Activated CD4-positive, alpha-beta T cell treated with anti-CD3 and anti-CD28 coated beads for 1 hour (primary cell): ENCODE results near the gene MTLN.
A peak's percentile ranks its signal among the peaks of the same experiment; 100 is the strongest.
"Not testable (repeated sequence)": the region's sequence is repeated elsewhere in the genome, so short reads cannot be mapped to it uniquely, and the experiment has no call there.

ENCODE experiments used
- DNase-seq: peaks from one replicate; pipeline ENCODE4 v3.0.0-alpha.2; 2020

MTLN gene, protein sequence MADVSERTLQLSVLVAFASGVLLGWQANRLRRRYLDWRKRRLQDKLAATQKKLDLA

DNA sequence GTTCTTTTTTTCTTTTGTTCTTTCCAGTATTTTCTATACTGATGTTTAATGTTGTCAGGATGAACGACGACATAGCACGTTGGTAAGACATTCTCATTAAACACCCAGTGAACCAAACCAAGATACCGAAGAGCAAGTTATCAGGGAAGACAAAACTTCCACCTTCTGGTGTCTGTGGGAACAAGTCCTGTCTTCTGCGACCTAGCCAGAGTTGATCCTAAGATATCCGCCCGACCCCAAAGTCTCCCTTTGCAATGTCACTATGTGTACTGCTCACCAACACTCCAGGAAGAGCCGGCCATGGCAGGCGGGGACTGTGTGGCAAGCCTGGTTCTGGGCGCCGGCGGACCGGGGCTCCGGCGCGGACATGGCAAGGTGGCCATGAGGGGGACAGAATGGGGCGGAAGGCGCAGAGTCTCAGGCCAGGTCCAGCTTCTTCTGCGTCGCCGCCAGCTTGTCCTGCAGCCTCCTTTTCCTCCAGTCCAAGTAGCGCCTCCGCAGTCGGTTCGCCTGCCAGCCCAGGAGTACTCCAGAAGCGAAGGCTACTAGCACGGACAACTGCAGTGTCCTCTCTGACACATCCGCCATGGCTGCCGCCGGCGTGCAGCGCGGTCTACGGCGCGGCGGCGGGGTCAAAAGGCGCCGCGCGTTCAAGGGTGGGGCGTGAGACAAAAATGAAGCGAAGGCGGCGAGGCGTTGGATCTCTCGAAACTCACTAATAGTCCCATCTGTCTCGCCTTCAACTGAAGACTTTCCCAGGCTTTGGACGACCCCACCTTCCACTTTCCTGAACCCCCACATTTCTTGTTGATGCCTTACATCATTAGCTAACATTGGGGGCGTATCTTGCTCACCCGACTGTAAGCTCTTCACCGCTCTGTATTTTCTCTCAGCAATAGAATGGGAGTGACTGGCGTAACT lies at the start of gene MTLN:
TSS of gene MTLN (minus strand) at position 610 of the 921 bp plus-strand sequence. CDS start at position 588, 22 bp downstream.
- DNase-seq = peak; percentile 39

DNA sequence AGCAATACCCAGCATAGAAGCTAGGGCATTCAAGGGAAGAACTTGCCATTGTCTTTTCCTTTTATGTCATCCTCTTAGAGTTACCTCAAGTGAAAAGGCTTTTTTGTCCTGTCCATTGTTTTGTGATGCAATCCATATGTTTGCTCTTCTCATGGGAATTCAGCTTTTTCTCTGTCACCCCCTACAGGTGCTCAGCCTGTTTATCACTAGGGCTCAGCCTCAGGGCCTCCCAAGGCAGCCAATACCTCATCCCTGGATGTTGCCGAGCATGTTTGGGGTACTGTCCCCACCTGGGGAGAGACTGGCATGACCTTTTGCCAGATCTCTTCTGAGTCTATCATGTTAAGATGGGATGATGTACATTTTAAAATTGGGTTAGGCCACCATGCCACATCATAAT lies 49.6 kb upstream of the MTLN start:
- not testable (repeated sequence) for DNase-seq

DNA sequence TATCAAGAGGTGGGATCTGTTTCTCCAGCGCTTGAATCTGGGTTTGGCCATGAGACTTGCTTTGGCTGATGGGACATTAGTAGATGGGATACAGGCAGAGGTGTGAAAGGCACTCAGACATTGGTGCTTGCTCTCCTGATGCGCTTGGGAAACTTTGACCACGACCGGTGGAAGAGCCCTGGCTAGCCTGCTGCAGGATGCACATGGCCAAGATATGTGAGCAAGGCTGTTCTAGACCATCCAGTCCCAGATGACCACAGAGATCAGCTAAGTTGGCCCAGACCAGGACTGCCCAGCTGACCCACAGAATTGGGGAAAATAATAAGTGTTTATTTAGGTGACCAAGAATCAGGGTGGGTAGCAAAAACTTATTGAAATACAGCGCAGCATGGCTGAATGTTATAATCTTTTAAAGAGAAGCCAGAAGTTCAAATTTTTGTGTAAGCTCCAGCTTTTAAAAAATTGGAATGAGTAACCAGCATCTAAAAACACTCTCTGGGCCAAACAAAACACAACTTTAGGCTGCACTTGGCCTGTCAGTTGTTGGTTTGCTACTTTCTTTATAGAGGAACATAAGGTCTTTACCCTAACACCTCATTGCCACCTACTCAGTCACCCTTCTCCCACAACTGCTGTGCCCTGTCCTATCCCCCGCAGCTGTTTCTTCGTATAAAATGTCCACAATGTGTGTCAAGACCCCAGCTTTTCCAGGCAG lies 35.9 kb upstream of the MTLN start:
- DNase-seq = not testable (repeated sequence)

DNA sequence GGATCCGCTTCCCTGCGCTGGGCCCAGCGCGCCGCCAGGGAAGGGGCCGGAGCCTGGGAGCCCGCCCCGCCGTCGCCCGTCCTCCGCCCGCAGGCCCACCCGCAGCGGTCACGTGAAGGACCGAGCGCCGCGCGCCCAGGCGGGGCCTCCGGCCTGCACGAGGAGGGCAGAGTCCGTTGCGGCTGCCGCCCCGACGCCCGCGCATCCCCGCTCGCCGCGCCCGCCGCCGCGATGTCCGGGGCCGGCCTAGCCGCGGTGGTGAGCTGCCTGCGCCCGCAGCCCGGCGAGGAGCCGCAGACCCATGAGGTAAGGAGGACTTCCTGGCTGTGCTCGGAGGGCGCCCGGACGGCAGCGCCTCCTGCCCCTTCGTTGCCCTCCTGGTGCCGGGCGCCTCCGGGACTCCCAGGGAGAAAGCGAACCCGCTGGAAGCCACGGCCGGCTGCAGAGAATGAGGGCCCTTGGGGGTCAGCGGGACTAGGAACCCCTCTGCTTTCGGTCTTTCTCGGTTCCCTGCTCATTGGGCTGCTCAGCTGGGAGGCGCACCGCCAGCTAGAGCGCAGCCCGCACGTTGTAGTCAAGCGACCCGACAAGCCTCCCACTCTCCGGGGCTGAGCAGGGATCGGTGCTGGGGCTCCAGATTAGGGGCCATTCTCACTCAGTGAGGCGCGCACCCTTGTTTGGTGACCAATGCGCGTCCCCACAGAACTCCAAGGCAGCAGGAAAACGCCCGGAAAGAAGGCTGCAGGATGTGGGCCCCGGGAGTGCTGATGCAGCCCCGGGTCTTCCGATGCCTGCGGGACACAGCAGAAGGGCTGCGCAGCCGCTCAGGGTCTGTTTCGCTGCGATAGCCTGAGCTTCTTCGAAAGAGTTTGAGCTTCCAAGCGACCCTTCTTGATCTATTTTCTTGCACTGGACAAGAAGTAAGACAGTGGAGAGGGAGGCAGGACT lies 33.4 kb upstream of the MTLN start:
- DNase-seq = not testable (repeated sequence)

DNA sequence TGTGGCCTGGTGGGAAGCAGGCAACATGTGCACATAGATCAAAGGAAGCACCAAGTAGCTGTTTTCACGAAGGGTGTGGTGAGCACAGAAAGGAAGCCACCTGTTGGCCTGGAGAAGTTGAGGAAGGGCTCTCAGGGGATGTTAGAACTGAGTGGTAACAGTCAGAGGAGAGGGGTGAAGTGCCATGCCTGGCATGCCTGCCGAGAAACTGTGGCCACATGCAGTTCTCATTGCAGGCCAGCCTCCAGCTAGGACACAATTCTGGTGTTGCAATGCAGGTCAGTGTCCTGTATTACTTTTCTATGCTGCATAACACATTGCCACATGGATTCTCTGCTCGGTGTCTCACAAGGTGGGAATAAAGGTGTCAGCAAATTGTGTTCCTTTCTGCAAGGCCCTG lies 30.9 kb upstream of the MTLN start:
- not testable (repeated sequence) for DNase-seq

DNA sequence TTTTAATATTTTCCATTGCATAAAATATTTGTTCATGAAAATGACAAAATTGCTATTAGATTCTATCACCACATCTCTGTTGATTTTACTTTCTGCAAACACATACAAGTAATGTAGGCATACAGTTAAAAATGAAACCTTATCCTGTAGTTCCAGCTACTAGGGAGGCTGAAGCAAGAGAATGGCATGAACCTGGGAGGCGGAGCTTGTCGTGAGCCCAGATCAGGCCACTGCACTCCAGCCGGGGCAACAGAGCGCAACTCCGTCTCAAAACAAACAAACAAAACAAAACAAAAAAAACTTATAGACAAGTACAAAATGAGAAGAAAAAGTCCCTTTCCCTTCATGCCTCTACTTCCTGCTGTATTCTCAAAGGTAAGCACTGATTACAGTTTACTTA lies 22.2 kb upstream of the MTLN start:
- not testable (repeated sequence) for DNase-seq

DNA sequence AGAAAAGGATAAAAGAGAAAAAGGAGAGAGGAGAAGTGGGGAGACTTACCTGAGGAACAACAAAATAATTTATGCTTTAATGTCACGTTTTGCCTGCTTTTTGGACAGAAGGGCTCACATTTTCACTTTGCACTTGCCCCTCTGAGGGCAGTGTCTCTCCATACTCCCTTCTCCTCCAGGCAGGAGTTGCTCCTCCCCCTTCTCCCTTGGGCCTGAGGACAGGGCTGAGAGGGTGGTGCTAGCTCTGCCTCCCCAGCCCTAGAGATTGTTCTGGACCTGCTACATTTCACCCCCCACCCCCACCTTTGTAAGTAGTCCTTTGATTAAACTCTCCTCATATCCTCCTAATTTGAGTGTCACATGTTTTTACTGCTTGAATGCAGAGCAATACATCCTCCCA lies 17.5 kb upstream of the MTLN start:
- DNase-seq = not testable (repeated sequence)

DNA sequence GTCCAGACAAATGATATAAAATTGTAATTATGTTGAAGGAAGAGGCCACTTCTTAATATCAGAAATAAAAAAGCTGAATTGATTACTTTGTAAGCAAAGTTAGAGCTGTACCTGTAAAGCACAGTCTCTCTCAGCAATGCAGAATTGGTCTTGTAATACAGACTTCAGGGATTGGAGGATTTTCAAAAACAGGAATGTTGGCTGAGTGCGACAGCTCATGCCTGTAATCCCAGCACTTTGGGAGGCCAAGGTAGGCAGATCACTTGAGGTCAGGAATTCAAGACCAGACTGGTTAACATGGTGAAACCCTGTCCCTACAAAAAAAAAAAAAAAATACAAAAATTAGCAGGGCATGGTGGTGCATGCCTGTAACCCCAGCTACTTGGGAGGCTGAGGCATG lies 10.3 kb upstream of the MTLN start:
- DNase-seq = not testable (repeated sequence)

DNA sequence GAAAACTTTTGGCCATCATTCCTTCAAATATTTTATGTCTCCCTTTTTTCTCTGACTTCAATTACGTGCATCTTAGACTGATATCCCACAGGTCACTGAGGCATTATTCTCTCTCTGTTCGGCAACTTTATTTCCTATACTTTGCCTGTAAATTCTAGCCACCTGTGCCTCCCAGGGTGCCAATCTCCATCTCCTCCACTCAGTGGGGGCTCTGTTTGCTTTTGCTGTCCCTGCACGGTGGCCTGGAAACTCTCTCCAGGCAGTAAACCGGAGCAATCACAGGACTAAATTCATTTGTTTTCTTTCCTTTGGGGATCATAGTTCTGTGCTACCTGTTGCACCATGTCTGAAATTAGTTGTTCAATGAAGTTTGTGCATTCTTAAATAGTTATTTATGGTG lies 9.6 kb upstream of the MTLN start:
- DNase-seq = no peak

DNA sequence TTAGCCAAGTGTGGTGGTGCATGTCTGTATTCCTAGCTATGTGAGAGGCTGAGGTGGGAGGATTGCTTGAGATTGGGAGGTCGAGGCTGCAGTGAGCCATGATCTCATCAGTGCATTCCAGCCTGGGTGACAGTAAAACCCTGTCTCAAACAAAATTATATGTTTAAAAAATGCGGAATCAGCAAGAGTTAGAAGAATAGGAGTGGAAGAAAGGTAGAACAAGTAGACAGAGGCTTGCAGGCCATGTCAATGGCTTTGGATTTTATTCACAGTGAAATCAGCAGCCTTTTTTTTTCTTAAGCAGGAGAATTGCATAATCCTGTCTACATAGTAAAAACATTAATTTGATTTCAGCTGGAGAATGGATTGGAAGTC lies 7.8 kb upstream of the MTLN start:
- DNase-seq = no peak

DNA sequence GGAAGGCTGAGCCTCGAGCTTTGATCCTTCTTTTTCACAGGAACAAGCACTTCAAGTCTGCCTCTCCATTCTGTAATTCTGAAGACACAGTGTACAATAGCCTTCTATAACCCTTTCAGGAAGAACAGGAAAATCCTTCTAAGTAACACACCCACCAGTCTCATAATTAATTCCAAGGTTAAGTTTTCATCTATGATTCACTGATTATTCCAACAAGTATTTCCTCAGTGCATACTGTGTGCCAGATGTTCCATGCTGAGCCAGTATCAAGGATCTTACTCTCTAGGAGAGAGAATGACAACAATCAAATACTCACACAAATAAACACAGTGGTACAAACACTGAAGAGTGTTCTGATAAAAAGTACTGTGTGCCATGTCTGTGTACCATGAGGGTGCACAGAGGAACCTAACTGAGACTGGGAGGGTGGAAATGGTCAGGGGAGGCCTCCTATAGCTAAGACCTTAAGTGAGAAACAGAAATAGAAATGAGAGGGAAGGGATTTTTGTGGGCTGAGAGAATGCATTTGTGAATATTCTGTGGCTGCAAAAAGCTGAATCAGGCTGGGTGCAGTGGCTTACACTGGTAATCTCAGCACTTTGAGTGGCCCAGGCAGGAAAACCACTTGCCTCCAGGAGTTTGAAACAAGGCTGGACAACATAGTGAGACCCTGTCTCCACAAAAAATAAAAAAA lies 7.3 kb upstream of the MTLN start:
- no peak for DNase-seq

DNA sequence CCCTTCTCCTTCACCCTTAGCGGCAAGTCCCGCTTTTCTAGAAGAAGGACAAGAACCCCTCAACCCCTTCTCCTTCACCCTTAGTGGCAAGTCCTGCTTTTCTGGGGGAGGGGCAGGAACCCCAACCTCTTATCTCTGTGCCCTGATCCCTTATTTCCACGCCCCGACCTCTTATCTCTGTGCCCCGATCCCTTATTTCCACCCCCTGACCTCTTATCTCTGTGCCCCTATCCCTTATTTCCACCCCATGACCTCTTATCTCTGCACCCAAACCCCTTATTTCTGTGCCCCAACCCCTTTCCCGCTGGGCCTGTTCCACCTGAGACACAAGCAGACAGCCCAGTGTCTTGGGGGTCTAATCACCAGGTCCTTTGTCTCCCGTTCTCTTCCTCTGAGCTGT lies 6.5 kb upstream of the MTLN start:
- DNase-seq = not testable (repeated sequence)

DNA sequence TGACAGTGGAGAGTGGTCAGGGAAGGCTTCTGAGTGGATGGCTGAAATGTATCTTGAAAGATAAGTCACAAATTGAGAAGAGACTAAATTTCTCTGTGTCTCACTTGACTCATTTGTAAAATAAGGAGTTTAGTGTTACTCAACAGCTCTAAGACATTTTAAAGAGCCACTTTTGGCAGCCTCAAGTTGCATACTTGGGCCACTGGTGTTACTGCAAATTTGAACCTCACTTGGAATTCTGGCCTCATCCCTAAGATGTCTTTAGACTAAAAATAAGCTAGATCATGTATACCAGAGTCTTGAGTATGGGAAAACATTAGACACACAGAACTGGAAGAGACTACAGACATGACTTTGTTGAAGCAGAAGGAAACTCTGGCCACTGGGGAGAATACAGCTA lies 4.5 kb upstream of the MTLN start:
- no peak for DNase-seq

DNA sequence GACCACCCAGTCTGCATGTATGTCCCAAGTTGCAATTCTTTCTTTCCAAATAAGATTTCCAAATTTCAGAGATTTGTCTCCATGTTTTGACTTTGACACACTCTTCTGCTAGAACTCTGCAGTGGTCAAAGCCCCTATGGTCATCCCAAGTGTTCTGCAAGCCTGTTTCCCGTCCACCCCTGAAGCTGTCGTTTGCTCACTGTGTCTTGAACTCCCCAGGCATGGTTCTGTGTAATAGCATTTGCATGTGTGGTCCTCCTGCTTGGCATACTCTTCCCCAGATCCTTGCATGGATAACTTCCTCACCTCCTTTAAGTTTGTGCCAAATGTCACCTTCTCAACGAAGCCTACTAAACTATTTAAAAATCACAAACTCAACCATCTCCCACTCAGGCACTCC lies 3.9 kb upstream of the MTLN start:
- no peak for DNase-seq

DNA sequence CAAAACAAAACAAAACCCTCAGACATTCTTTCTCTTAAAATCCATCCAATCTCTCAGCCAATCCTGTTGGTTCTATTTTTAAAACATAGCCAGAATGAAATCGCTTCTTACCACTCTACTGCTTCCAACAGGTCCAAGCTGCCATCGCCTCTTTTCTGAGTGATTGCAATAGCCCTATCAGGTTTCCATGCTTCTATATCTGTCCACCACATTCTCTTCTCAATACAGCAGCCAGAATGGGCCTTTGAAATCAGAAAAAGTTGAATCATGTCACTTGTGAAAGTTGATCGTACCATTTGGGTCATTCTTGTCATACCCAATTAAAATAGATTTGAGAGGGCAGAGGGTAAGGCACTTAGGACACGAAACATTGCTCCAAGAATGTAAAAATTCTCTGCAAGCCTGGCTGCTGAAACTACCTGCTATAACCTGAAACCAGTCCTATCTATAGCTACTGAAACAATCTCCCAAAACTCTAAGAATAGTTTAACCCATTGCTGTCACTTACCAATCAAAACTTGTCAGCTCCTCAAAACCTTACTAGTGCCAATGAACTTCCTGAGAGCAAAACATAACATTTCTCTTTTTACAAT lies 3.3 kb upstream of the MTLN start:
- no peak for DNase-seq

DNA sequence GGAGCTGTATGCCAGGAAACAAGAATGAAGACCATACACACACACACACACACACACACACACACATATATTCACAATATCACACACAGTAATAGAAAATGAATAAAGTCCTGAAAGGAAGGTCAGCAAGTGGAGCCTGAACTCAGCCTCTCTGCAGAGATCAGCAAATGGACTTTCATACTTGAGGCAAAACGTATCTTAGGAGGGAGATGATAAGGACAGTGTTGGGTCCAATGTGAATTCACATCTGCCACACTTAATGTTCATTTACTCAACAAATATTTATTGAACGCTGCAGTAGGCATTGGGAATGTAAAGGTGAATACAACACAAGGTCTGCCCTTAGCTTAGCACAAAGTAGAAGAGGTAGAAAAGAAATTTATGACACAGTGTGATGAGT lies 2.7 kb upstream of the MTLN start:
- DNase-seq = no peak

DNA sequence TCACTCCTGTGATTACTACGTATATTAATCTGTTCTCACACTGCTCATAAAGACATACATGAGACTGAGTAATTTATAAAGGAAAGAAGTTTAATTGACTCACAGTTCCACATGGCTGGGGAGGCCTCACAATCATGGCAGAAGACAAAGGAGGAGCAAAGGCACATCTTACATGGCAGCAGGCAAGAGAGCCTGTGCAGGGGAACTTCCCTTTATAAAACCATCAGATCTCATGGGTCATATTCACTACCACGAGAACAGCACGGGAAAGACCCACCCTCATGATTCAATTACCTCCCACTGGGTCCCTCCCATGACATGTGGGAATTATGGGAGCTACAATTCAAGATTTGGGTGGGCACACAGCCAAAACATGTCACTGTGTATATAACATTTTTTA lies 1.2 kb upstream of the MTLN start:
- DNase-seq = not testable (repeated sequence)

DNA sequence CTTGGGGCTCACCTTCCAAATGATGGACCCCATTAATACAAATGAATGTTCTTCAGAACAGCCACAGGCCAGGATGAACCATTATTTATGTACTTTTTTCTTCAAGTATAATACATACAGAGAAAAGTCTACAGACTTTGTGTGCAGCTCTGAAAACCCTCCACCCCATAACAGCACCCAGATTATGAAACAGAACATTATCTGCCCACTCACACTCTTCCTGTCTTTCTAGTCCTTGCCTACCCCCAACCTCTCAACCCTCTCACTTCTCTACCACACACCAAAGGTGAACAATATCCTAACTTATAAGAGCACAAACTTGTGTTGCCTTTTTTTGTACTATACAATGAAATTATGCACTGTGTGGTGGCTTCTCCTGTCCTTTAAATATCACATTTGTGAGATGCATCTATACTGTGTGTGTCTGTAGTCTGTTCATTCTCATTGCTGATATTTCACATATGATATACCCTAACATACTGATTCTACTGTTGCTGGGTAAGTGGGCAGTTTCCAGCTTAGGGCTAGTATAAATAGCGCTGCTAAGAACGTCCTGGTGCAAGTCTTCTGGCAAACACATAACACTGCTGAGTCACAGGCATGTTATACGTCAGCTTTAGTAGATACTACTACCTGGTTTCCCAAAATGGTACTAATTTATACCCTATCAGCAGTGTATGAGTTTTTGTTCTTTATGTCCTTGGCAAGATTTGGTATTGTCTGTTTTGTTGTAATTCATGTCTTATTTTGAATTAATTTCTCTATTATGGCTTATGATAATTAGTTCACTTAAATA lies 6.5 kb downstream of the MTLN start:
- DNase-seq = no peak

DNA sequence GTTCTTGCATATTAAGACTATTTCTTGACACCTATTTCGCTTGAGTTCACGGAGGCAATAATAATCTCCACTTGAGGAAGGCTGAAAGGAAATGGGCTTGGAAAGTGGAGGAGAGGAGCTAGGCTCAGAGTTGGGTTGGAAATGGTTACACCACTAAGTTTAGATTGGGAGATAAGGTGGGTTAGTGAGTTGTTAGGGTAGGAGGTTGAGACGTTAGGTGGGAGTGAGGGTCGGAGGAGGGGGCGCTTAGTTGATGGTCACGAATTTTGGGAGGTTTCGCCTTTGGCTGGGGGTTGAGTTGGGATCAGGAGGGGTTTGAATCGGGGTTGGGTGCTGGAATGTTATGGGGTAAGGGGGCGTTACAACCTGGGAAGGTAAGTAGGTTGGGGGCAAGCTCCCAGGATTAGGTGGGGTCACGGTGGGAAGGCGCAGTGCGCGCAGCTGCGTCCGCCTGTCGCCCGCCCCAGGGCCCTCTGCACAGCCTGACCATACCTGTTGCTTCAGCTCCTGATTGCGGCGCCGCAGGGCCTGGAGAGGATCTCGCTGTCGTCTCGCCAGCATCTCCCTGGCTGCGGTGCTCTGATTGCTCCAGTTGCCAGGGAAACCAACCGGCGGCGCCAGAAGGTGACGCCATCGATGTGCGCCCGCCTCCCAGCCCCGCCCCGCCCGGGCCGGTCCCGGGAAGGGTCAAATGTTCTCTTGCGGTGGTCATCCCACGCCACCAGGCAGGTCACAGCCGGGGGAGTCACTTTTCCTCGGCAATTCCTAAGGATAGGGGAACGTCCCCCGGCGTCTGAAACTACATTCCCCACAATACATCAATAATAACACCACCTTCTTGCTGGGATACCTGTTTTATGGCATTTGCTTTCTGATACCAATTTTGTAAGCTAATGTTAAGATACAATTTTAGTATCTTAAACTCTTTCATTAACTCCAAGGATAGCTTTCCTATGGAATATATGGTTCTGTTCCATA lies 7.7 kb downstream of the MTLN start, which contains the start of gene NPHP1:
TSS of gene NPHP1 (minus strand) at position 606 of the 978 bp plus-strand sequence. CDS start at position 561, 45 bp downstream.
- peak; percentile 74 for DNase-seq

DNA sequence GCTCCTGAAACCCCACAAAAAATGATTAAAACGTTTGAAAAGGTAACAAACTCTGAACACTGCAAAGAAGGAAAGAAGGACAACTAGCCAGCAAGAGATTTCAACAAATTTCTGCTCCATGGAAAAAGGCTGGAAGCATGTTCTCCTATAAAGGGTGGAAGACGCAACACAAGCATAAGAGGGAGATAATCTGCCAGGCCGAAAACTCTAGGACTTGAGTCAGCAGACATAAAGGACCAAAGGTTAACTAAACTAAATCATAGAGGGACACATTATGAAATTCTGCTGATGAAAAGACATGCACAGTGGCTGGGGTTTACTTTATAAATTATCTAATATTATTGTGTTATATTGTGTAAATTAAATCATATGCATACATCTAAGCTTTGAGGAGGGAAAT lies 14.3 kb downstream of the MTLN start:
- no peak for DNase-seq
